Keratinocyte (primary cell): ENCODE data around the gene CFAP77. TPM values are rescaled to one million over a fixed set of nuclear protein-coding genes. Genes with fewer than 3 reads are reported as not detected.

Experiments used
- DNase-seq: peaks from one replicate; pipeline ENCODE4 v3.0.0-alpha.2; 2011; ENCODE audit warnings: low read depth, missing footprints, low spot score
- FAIRE-seq: peaks from 2 replicates; lab custom pipeline; 2011; peaks lifted over from hg19 to GRCh38; lab: Jason Lieb, UNC
- H2AFZ ChIP-seq: 2 replicates; pipeline ENCODE4 v1.6.0; 2012; ENCODE audit warnings: low read length, control low read depth, inconsistent platforms; ENCODE audit not compliant: control insufficient read depth
- H3K27ac ChIP-seq: 2 replicates; pipeline ENCODE4 v1.5.1; 2011; ENCODE audit warnings: low read length; ENCODE audit not compliant: control insufficient read depth, insufficient read depth
- H3K27me3 ChIP-seq: 3 replicates; pipeline ENCODE4 v1.6.0; 2011; ENCODE audit warnings: low read length; ENCODE audit not compliant: control insufficient read depth, insufficient read depth; ENCODE audit errors: extremely low read depth
- H3K36me3 ChIP-seq, 2 experiments: 2 replicates in 1 of 2; 3 replicates in 1 of 2; pipeline ENCODE4 v1.5.1; 2011; ENCODE audit warnings: low read length in 2 of 2, mild to moderate bottlenecking in 1 of 2; ENCODE audit not compliant: control insufficient read depth in 2 of 2, insufficient read depth in 2 of 2; ENCODE audit errors: extremely low read depth in 1 of 2
- H3K4me1 ChIP-seq: 3 replicates; pipeline ENCODE4 v1.5.1; 2011; ENCODE audit warnings: low read length; ENCODE audit not compliant: control insufficient read depth, insufficient read depth; ENCODE audit errors: extremely low read depth
- H3K4me2 ChIP-seq: 3 replicates; pipeline ENCODE4 v1.6.0; 2011; ENCODE audit warnings: low read depth, low read length; ENCODE audit not compliant: control insufficient read depth, insufficient read depth; ENCODE audit errors: extremely low read depth
- H3K4me3 ChIP-seq, 3 experiments: fragments of 200-600 bp in 1 of 3; sonication (generic) in 1 of 3; 2 replicates in 2 of 3; 3 replicates in 1 of 3; pipeline ENCODE4 v1.5.1; 2011 to 2016; ENCODE audit warnings: low read length in 3 of 3, mild to moderate bottlenecking in 3 of 3, control low read depth in 2 of 3, inconsistent platforms in 1 of 3, low read depth in 1 of 3, mixed read lengths in 1 of 3, mixed run types in 1 of 3, moderate library complexity in 1 of 3; ENCODE audit not compliant: control insufficient read depth in 2 of 3, insufficient read depth in 2 of 3; ENCODE audit errors: extremely low read depth in 1 of 3
- H3K79me2 ChIP-seq: 2 replicates; pipeline ENCODE4 v1.6.0; 2012; ENCODE audit warnings: low read length; ENCODE audit not compliant: control insufficient read depth, insufficient read depth
- H3K9ac ChIP-seq: 3 replicates; pipeline ENCODE4 v1.6.0; 2011; ENCODE audit warnings: low read length; ENCODE audit not compliant: control insufficient read depth, insufficient read depth; ENCODE audit errors: extremely low read depth
- H3K9me1 ChIP-seq: 3 replicates; pipeline ENCODE4 v1.6.0; 2011; ENCODE audit warnings: low read length; ENCODE audit not compliant: control insufficient read depth, insufficient read depth; ENCODE audit errors: extremely low read depth
- H3K9me3 ChIP-seq: 2 replicates; pipeline ENCODE4 v1.5.1; 2012; ENCODE audit warnings: low read depth, low read length; ENCODE audit not compliant: control insufficient read depth
- H4K20me1 ChIP-seq: 3 replicates; pipeline ENCODE4 v1.6.0; 2011; ENCODE audit warnings: low read length; ENCODE audit not compliant: control insufficient read depth, insufficient read depth; ENCODE audit errors: extremely low read depth
- EZH2 ChIP-seq: IDR thresholded peaks from one replicate; pipeline ENCODE4 v1.6.1; 2012; ENCODE audit warnings: inconsistent platforms, mild to moderate bottlenecking, low read length, moderate library complexity
- dilution Hi-C: fragments of 300-500 bp; cut with MboI; formaldehyde crosslinking; loops from one replicate; pipeline ENCODE4 v1.7.0; 2020; ENCODE audit warnings: low sequenced_read_pairs; ENCODE audit not compliant: extremely low pct_ligation_motif_present
- polyA plus RNA-seq, 5 experiments: library from polyadenylated mRNA; depleted of rRNA in 3 of 5; stranded (reverse) in 3 of 5; stranded (forward) in 1 of 5; unstranded in 1 of 5; fragments of >200 nt; gene quantifications; 1 replicate in 1 of 5; 2 replicates in 3 of 5; 3 replicates in 1 of 5; pipeline versions ENCODE4 v1.2.1 to v1.2.3, GENCODE V29; 2011 to 2012; ENCODE audit warnings: missing spikeins in 2 of 5, low read depth in 1 of 5, low replicate concordance in 1 of 5
- TF ChIP-seq, protein P1 (sequence below), 3 experiments: IDR thresholded peaks in 1 of 3; conservative IDR thresholded peaks in 1 of 3; optimal IDR thresholded peaks in 1 of 3; 2 replicates in 2 of 3; 3 replicates in 1 of 3; pipeline versions ENCODE3 to v1.5.1; 2011; ENCODE audit warnings: low read length in 3 of 3, mild to moderate bottlenecking in 3 of 3, moderate library complexity in 2 of 3, control low read depth in 1 of 3, inconsistent platforms in 1 of 3; ENCODE audit not compliant: insufficient read depth in 2 of 3; ENCODE audit errors: extremely low read depth in 1 of 3

Gene CFAP77
- polyA plus RNA-seq, 1 donor (not counting 4 experiments of a cell fraction or from before 2014, with no cell fraction given) = not detected

DNA sequence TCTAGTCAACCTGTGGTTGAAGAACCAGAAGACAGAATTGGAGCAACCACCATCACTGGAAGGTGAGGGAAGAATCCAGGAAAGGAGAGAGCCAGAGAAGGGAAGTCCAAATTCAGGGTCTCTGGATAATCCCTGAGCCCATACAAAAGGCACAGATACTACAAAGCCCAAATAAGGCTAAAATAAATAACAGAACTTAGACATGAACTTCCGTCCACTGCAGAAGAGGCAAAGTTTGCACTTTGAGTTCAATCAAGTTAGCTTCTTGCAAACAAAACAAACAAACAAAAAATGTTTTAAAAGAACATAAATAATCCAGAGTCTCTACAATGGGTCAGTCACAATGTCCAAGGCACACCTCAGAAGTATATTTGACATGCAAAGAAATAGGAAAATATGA, 21.0 kb downstream of the CFAP77 start:
- H3K27ac ChIP-seq = no peak overlapping the region
- no peak for FAIRE-seq
- H3K79me2 ChIP-seq = no peaks in the 10 kb centered on the region
- dilution Hi-C loops = no loop called here
- TF ChIP-seq, protein P1, sequence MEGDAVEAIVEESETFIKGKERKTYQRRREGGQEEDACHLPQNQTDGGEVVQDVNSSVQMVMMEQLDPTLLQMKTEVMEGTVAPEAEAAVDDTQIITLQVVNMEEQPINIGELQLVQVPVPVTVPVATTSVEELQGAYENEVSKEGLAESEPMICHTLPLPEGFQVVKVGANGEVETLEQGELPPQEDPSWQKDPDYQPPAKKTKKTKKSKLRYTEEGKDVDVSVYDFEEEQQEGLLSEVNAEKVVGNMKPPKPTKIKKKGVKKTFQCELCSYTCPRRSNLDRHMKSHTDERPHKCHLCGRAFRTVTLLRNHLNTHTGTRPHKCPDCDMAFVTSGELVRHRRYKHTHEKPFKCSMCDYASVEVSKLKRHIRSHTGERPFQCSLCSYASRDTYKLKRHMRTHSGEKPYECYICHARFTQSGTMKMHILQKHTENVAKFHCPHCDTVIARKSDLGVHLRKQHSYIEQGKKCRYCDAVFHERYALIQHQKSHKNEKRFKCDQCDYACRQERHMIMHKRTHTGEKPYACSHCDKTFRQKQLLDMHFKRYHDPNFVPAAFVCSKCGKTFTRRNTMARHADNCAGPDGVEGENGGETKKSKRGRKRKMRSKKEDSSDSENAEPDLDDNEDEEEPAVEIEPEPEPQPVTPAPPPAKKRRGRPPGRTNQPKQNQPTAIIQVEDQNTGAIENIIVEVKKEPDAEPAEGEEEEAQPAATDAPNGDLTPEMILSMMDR (optimal IDR thresholded peaks at IDR 0.05 in 1 of 3, IDR thresholded peaks at IDR 0.05 in 1 of 3, conservative IDR thresholded peaks at IDR 0.05 in 1 of 3; ENCODE audit: extremely low read depth in 1 of 3, insufficient read depth in 2 of 3, low read length in 3 of 3) = no peak
- TF ChIP-seq EZH2 = no peak
- H3K4me2 ChIP-seq = no peak overlapping the region
- no peak overlapping the region for H2AFZ ChIP-seq
- no peaks in the 10 kb centered on the region for H3K36me3 ChIP-seq
- H3K4me1 ChIP-seq = no peaks in the 10 kb centered on the region
- no peak overlapping the region for H3K9ac ChIP-seq
- H3K9me3 ChIP-seq = no peaks in the 10 kb centered on the region
- no peak for DNase-seq
- no peaks in the 10 kb centered on the region for H4K20me1 ChIP-seq
- H3K27me3 ChIP-seq = peaks cover 13% of the 10 kb centered on the region
- H3K9me1 ChIP-seq = no peaks in the 10 kb centered on the region
- no peak overlapping the region for H3K4me3 ChIP-seq

DNA sequence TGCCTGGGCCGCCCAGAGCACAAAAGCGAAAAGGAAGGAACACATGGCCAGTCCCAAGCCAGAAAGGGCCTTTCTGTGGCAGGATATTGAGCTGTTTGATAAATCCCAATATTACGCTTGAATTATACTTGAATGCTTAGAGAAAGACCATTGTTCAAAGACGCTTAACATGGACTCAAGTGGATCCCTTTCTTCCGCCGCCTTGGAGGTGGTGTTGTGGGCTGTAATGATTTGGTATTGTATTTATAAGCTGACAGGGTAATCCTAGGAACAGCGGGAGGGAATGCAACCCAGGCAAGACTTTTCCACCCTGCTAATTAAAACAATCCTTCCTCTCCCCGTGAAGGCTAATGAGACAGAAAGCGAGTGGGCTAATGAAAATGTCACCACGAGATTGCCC, 24.9 kb downstream of the CFAP77 start:
- DNase-seq (no peak), FAIRE-seq (no peak)
- Histone ChIP-seq H4K20me1 (no peaks in the 10 kb centered on the region), H3K27ac (no peak overlapping the region), H3K4me1 (no peaks in the 10 kb centered on the region), H3K9me1 (no peaks in the 10 kb centered on the region), H3K4me3 (no peak overlapping the region), H2AFZ (no peak overlapping the region), H3K9me3 (no peaks in the 10 kb centered on the region), H3K27me3 (no peaks in the 10 kb centered on the region), H3K9ac (no peak overlapping the region), H3K79me2 (no peaks in the 10 kb centered on the region), H3K4me2 (no peak overlapping the region), H3K36me3 (no peaks in the 10 kb centered on the region)
- dilution Hi-C loops = no loop called here
- no peak for TF ChIP-seq EZH2
- TF ChIP-seq, protein P1 (optimal IDR thresholded peaks at IDR 0.05 in 1 of 3, IDR thresholded peaks at IDR 0.05 in 1 of 3, conservative IDR thresholded peaks at IDR 0.05 in 1 of 3; ENCODE audit: extremely low read depth in 1 of 3, insufficient read depth in 2 of 3, low read length in 3 of 3) = no peak
